Measurements from ENCODE around the gene CA7.
"Not testable (repeated sequence)": the region's sequence is repeated elsewhere in the genome, so short reads cannot be mapped to it uniquely, and the experiment has no call there.

CA7 gene

DNA sequence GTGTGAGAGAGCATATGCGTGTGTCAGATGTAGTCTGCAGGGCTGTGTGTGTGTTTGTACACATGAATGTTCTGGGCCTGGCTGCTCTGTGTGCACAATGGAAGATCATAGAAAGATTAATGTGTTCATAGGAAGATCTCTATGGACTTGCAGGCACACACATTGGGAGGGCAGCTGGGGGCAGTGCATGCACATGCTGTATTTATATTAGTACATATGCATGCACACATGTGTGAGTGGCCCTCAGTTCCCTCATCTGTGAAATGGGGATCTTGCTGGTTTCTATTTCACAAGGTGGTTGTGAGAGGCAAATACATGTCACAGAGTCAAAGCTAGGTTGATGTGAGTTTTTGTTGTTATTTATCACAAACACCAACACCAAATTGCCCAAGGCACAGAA is 2.1 kb downstream of the CA7 start:
- no peak for DNase-seq (ENCODE audit: low read depth in 2 of 3, low spot score in 1 of 3)

GRCh38 chr16:66846831-66847230 is 2.6 kb downstream of the CA7 start:
- DNase-seq (ENCODE audit: low read depth in 2 of 3, low spot score in 1 of 3): no peak

GRCh38 chr16:66847533-66848067 is 3.4 kb downstream of the CA7 start:
- no peak for DNase-seq (ENCODE audit: low read depth in 2 of 3, low spot score in 1 of 3)

- no peak for DNase-seq (ENCODE audit: low read depth in 2 of 3, low spot score in 1 of 3)
Measured at GRCh38 chr16:66848172-66848571, 4.0 kb downstream of the CA7 start.

DNA sequence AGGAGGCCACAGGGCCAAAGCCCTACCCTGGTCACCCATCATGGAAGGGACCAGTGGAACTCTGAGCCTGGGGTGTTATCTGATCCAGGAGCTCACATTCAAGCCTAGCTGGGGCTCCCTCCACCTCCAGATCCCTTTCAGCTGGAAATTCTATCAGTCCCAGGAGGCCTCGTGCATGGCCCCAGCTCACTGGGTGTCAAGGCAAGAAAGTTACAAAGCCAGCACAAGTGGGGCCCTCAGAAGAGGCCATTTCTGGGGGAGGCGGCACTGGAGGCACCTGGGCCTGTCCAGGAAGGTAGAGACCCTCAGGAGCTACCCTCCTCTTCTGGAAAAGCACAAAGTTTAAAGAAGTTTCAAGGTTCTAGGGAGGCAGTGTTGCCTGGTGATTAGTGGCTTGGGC is 4.8 kb downstream of the CA7 start:
- DNase-seq (ENCODE audit: low read depth in 2 of 3, low spot score in 1 of 3): no peak

- no peak for DNase-seq (ENCODE audit: low read depth in 2 of 3, low spot score in 1 of 3)
Measured at GRCh38 chr16:66849549-66849948, 5.3 kb downstream of the CA7 start.

- DNase-seq (ENCODE audit: low read depth in 2 of 3, low spot score in 1 of 3): no peak
Measured at GRCh38 chr16:66850115-66850815, 6.1 kb downstream of the CA7 start.

DNA sequence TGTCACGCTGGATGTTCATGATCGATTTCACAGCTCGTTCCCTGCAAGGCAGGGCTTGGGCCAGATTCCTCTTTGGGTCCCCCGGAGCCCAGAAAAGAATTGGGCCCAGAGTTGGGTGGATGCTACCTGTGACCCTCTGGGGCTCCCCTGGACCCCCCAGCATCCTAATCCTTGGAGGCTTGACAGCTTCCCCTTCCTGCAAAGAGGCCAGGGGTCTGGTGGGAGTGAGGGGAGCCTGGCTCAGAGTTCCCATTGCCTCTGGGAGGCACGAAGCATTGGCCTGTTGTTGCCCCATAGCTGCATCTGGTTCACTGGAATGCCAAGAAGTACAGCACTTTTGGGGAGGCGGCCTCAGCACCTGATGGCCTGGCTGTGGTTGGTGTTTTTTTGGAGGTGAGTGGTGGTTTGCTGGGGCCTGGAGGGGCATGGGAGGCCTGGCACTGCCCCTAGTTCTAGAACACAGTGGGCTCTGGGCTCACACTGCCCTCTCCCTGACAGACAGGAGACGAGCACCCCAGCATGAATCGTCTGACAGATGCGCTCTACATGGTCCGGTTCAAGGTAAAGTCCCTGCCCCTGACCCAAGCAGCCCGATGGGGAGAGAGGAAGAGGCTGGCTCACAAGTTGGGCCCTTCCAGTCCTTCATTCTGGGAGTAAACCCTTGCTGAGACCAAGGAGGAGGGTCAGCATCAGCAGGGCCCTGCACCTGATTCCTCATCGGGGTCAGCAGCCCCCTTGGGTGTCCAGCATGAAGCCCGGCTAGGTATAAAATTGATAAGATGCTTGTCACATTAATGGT is 7.2 kb downstream of the CA7 start:
- no peak for DNase-seq (ENCODE audit: low read depth in 2 of 3, low spot score in 1 of 3)

DNA sequence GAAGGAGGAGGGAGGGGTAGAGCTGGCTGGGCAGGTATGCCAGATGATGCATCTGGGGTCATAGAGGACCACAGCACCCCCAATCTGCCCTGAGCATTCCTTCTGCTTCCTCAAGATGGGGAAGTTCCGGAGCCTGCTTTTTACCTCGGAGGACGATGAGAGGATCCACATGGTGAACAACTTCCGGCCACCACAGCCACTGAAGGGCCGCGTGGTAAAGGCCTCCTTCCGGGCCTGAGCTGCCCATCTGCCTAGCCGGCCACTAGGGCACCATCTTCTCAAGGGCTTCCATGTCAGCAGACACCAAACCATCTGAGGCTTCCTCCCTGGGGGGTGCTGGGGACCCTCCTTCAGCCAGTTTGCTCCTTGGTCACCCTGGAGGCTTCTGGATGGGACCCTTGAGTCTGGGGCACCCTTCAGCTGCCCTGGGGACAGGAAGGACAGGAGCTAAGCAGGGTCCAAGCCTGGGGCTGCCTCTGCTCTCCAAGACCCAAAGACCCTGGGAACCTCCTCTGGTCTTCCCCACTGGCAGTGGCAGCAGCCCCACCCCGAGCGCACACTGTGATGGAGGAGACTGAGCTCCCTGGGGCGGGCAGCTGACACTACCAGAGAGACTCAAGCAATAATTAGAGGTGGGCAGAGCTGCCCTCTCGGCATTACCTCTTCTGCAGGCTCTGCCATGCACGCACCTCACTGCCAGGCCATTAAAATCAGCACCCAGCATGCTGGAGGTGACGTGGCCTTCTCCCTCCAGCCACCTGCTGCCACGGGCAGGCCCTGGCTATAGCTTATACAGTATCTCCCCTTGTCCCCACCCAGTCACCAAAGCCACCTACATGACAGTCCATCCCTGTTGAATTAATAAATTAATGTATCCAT is 9.3 kb downstream of the CA7 start:
- no peak for DNase-seq (ENCODE audit: low read depth in 2 of 3, low spot score in 1 of 3)

DNA sequence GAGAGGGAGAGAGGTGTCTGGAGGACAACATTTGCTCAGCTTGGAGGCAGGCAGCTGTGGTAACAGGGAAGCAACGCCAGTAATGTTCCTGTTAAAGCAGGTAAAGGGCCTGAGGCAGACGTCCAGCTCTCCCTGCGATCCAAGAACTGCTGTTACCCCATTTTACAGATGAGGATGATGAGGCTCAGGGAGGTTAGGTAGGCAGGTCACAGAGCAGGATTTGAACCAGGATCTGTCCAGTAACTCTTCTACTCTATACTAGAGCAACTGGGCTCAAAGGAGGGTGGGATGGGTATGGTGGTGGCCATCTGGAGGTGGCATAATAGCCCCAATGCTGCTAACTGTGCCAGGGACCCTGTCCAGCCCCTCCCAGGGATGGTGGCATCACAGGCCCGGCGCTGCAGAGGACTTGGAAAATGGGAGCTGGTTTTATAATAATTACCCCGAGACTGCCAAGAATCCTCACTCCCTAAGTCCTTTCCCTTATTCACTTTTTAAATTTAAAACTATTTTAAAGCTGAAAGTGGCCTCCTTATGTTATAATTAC is 12.0 kb downstream of the CA7 start:
- DNase-seq (ENCODE audit: low read depth in 2 of 3, low spot score in 1 of 3): no peak

- DNase-seq (ENCODE audit: low read depth in 2 of 3, low spot score in 1 of 3): no peak
Measured at GRCh38 chr16:66856801-66857200, 12.6 kb downstream of the CA7 start.

- DNase-seq (ENCODE audit: low read depth in 2 of 3, low spot score in 1 of 3): no peak
Measured at GRCh38 chr16:66857437-66857836, 13.2 kb downstream of the CA7 start.

- DNase-seq (ENCODE audit: low read depth in 2 of 3, low spot score in 1 of 3): no peak
Measured at GRCh38 chr16:66858740-66859396, 14.7 kb downstream of the CA7 start.

- no peak for DNase-seq (ENCODE audit: low read depth in 2 of 3, low spot score in 1 of 3)
Measured at GRCh38 chr16:66859397-66860068, 15.3 kb downstream of the CA7 start.

DNA sequence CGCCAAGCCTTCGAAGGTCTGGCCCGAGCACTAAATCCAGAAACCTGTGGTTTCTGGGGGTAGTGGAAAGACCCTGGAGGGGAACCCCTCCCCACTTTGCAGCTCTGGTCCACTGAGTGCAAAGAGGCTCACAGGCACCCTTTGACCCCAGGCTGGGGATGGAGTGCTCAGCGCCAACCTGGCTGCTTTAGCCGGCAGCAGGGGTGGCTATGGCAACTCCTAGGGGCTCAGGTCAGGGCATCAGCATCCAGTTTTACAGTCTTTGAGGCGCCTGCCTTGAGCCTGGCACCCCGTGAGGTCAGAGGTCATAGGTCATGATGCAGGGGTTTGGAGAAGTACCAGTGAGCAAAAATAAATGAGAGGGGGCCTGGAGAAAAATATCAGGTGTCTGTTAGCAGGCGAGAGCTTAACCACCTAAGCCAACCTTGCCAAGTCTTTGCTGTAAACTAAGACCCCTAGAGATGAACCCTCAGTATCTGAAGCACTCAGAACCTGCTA is 17.9 kb downstream of the CA7 start:
- no peak for DNase-seq (ENCODE audit: low read depth in 2 of 3, low spot score in 1 of 3)

- no peak for DNase-seq (ENCODE audit: low read depth in 2 of 3, low spot score in 1 of 3)
Measured at GRCh38 chr16:66863707-66864106, 19.5 kb downstream of the CA7 start.

GRCh38 chr16:66869424-66869823 is 25.2 kb downstream of the CA7 start:
- no peak for DNase-seq (ENCODE audit: low read depth in 2 of 3, low spot score in 1 of 3)

- not testable (repeated sequence) for DNase-seq (ENCODE audit: low read depth in 2 of 3, low spot score in 1 of 3)
Measured at GRCh38 chr16:66871363-66871762, 27.1 kb downstream of the CA7 start.

DNA sequence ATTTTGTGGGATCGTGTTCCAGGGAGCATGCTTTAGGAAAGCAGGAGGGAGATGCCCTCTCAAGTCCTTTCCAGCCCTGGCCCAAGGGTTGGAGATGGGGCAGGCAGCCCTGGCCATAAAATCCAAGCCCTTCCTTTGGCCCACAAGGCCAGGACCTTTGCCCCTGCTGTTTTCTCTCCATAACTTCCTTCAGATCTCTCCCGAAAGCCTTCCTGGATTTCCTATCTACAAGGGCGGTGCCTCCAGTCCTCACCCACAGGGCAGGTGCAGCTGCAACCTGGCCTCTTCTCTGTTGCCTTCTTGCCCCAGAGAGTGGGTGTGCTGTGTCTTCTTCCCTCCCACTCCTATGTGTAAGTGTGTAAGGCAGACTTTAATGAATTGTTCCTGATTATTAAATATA is 27.6 kb downstream of the CA7 start:
- no peak for DNase-seq (ENCODE audit: low read depth in 2 of 3, low spot score in 1 of 3)

DNA sequence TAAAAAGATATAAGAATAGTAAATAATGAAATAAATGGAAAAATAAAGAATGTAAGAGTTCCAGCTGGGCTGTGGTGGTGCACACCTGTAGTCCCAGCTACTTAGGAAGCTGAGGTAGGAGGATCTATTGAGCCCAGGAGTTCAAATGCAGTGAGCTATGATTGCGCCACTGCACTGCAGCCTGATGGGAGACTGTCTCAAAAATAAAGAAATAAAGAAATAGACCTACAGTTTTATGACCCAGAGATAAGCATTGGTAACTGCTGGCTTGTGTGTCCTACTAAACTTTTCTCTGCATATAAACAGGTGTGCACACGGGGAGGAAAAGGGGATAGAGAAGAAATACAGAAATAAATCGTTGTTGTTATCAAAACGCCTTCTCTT is 28.3 kb downstream of the CA7 start:
- no peak for DNase-seq (ENCODE audit: low read depth in 2 of 3, low spot score in 1 of 3)

Data from stimulated activated CD4-positive, alpha-beta T cell treated with anti-CD3 and anti-CD28 coated beads, Interleukin-12 subunit alpha, Interleukin-12 subunit beta, amount 100 ng/mL, for 48 hours (primary cell).